ENCODE measurements around the gene NFS1. TPM values are rescaled to one million over a fixed set of nuclear protein-coding genes. Genes with fewer than 3 reads are reported as not detected.

NFS1 gene
- total and polyA plus RNA-seq, 2 of the 8 experiments (the other 6 are each of a cell fraction or from before 2014, with no cell fraction given) = 26.1 to 38.8 TPM

DNA sequence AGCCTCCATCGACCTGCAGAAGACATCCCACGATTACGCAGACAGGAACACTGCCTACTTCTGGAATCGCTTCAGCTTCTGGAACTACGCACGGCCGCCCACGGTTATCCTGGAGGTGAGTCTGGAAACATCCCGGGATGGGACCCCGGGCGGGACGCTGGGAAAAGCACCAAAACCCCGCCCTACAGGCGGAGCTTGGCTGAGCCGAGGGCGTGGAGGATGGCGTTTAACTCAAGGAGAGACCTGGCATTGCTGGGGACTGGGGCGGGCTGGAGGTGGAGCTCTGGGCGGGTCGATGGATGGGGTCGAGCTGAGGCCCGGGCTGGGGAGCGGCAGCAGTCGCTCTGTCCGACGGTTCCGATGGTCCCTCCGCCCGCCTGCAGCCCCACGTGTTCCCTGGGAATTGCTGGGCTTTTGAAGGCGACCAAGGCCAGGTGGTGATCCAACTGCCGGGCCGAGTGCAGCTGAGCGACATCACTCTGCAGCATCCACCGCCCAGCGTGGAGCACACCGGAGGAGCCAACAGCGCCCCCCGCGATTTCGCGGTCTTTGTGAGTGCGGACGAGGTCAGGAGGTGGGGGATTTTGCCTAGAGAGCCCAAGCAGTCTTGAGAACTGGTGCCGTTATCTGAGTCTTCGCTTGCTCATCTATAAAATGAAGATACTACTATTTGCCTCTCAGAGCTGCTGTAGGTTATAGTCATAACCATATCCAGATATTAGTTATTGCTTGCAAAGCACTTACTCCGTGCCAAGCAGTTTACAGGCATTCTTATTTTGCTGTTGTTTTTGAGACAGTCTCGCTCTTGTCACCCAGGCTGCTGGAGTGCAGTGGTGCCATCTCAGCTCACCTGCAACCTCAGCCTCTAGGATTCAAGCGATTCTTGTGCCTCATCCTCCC lies 79.7 kb downstream of the NFS1 start (continued):
- TF ChIP-seq RXRA (IDR thresholded peaks at IDR 0.05; ENCODE audit: insufficient read depth, low read depth, low read length) (no peak), CBX5 (IDR thresholded peaks at IDR 0.05; ENCODE audit: low read depth, low read length) (no peak), NANOG (IDR thresholded peaks at IDR 0.05; ENCODE audit: insufficient read depth, low read depth, low read length, poor library complexity, severe bottlenecking) (no peak), TEAD4 (IDR thresholded peaks at IDR 0.05; ENCODE audit: low read depth, low read length) (no peak), BACH1 (IDR thresholded peaks at IDR 0.05; ENCODE audit: low read length) (no peak), RFX5 (IDR thresholded peaks at IDR 0.05; ENCODE audit: borderline replicate concordance, low read depth, low read length) (no peak), TAF1 (IDR thresholded peaks at IDR 0.05; ENCODE audit: low read depth, low read length) (peak; percentile 74), CEBPB (IDR thresholded peaks at IDR 0.05; ENCODE audit: low read depth, low read length) (no peak), MAFK (IDR thresholded peaks at IDR 0.05; ENCODE audit: low read depth, low read length) (no peak), TCF12 (IDR thresholded peaks at IDR 0.05; ENCODE audit: low read depth, low read length) (no peak), FOSL1 (IDR thresholded peaks at IDR 0.05; ENCODE audit: insufficient read depth, low read depth, low read length) (no peak), SUZ12 (IDR thresholded peaks at IDR 0.05; ENCODE audit: low read length) (no peak), EGR1 (IDR thresholded peaks at IDR 0.05; ENCODE audit: borderline replicate concordance, low read depth, low read length) (0 out of 2 replicates have a peak, but pooled peaks have one; percentile 32), HDAC6 (IDR thresholded peaks at IDR 0.05; ENCODE audit: low read depth, low read length) (no peak), SAP30 (IDR thresholded peaks at IDR 0.05; ENCODE audit: insufficient read depth, insufficient replicate concordance, low read length) (no peak), EP300 (IDR thresholded peaks at IDR 0.05; ENCODE audit: borderline replicate concordance in 1 of 2, low read depth in 2 of 2, low read length in 2 of 2) (no peak), SP4 (IDR thresholded peaks at IDR 0.05; ENCODE audit: low read length) (no peak), EZH2 (IDR thresholded peaks at IDR 0.05; ENCODE audit: low read depth, low read length, severe bottlenecking) (no peak), SRF (IDR thresholded peaks at IDR 0.05; ENCODE audit: low read depth, low read length) (no peak), POLR2A (IDR thresholded peaks at IDR 0.05; ENCODE audit: control extremely low read depth in 1 of 2, low read depth in 2 of 2, low read length in 2 of 2) (peak; percentile 26 to 79), YY1 (IDR thresholded peaks at IDR 0.05; ENCODE audit: low read depth, low read length) (no peak), NRF1 (IDR thresholded peaks at IDR 0.05; ENCODE audit: low read depth, low read length) (no peak)
- TF ChIP-seq, protein P1, sequence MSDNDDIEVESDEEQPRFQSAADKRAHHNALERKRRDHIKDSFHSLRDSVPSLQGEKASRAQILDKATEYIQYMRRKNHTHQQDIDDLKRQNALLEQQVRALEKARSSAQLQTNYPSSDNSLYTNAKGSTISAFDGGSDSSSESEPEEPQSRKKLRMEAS (IDR thresholded peaks at IDR 0.05) = peak; percentile 97
- TF ChIP-seq, protein P2, sequence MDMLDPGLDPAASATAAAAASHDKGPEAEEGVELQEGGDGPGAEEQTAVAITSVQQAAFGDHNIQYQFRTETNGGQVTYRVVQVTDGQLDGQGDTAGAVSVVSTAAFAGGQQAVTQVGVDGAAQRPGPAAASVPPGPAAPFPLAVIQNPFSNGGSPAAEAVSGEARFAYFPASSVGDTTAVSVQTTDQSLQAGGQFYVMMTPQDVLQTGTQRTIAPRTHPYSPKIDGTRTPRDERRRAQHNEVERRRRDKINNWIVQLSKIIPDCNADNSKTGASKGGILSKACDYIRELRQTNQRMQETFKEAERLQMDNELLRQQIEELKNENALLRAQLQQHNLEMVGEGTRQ (IDR thresholded peaks at IDR 0.05; ENCODE audit: low read length) = peak; percentile 43; the same call in 1 of the 2 replicates
